Transverse colon (tissue), 4 donors: ENCODE data around the gene RNF144B. TPM values are rescaled to one million over a fixed set of nuclear protein-coding genes. Genes with fewer than 3 reads are reported as not detected.

Experiments used
- DNase-seq: peaks from one replicate; pipeline ENCODE4 v3.0.0-alpha.2; 2019
- H3K27ac ChIP-seq, 4 donors: fragments of 200-600 bp; sonication (generic); 2 replicates each; pipeline ENCODE4 v1.5.1; 2016 to 2018; ENCODE audit warnings: inconsistent platforms in 4 of 4
- H3K27me3 ChIP-seq: fragments of 200-600 bp; sonication (generic); 2 replicates; pipeline ENCODE4 v1.5.1; 2017; ENCODE audit warnings: inconsistent platforms
- H3K36me3 ChIP-seq, 4 donors: fragments of 200-600 bp; sonication (generic); 2 replicates each; pipeline ENCODE4 v1.5.1; 2017 to 2019; ENCODE audit warnings: inconsistent platforms in 4 of 4
- H3K4me1 ChIP-seq, 4 donors: fragments of 200-600 bp; sonication (generic); 2 replicates each; pipeline ENCODE4 v1.5.1; 2017 to 2020; ENCODE audit warnings: inconsistent platforms in 4 of 4
- H3K4me3 ChIP-seq, 4 donors: fragments of 200-600 bp; sonication (generic); 1 replicate in 1 of 4; 2 replicates in 3 of 4; pipeline versions ENCODE4 v1.5.1 to v1.6.1; 2017 to 2019; ENCODE audit warnings: inconsistent platforms in 4 of 4
- H3K9me3 ChIP-seq, 2 donors: fragments of 200-600 bp; sonication (generic); 2 replicates each; pipeline ENCODE4 v1.5.1; 2017 to 2019; ENCODE audit warnings: inconsistent platforms in 2 of 2
- CTCF ChIP-seq, 5 experiments: fragments of 200-600 bp in 3 of 5; fragments of 450-650 bp in 2 of 5; sonication (generic) in 3 of 5; IDR thresholded peaks; 1 replicate in 2 of 5; 2 replicates in 3 of 5; pipeline ENCODE4 v1.5.1; 2016 to 2017; ENCODE audit warnings: antibody characterized with exemption in 5 of 5, inconsistent platforms in 3 of 5, mild to moderate bottlenecking in 2 of 5, moderate library complexity in 1 of 5
- EP300 ChIP-seq: sonication (generic); formaldehyde crosslinking; IDR thresholded peaks from one replicate; pipeline ENCODE4 v1.6.1; 2017; ENCODE audit warnings: antibody characterized with exemption, low read depth
- POLR2A ChIP-seq: fragments of 450-650 bp; IDR thresholded peaks from one replicate; pipeline ENCODE4 v1.6.1; 2016; ENCODE audit warnings: antibody characterized with exemption, mild to moderate bottlenecking, moderate library complexity
- POLR2AphosphoS5 ChIP-seq, 3 donors: sonication (generic); formaldehyde crosslinking; IDR thresholded peaks; one replicate each; pipeline ENCODE4 v1.6.1; 2016; ENCODE audit warnings: antibody characterized with exemption in 3 of 3
- WGBS, 2 donors: methylation state at CpG; one replicate each; pipeline ENCODE4 v1.1.5; 2018; ENCODE audit warnings: low coverage in 1 of 2; 5-methylcytosine and 5-hydroxymethylcytosine counted together
- in situ Hi-C, 4 donors: fragments of 200-750 bp; cut with MboI; loops; one replicate each; pipeline versions ENCODE4 v1.15.0 to v1.15.1; 2017; ENCODE audit warnings: low sequenced_read_pairs in 3 of 4, low pct_ligation_motif_present in 1 of 4, low pct_unique_long_range_greater_than_20kb in 1 of 4
- intact Hi-C: fragments of 100-400 bp; cut with DNase I; formaldehyde crosslinking; loops from one replicate; pipeline ENCODE4 v1.15.1; 2023; ENCODE audit warnings: low total_unique reads
- total RNA-seq, 4 donors: library from RNA; depleted of rRNA; stranded (reverse); fragments of >200 nt; gene quantifications; one replicate each; pipeline ENCODE4 v1.1.0, GENCODE V29; 2016

The RNF144B gene
- total RNA-seq, 4 donors from 2014 or later: 1.4 to 4.5 (median 3.8) TPM

GRCh38 chr6:18489335-18489734, 102.2 kb downstream of the RNF144B start:
- WGBS, 2 donors: 88 to 95% methylated on average over 4 of the region's 4 CpGs
- in situ Hi-C loops: no loop called here
- no peak for TF ChIP-seq EP300
- TF ChIP-seq CTCF (IDR thresholded peaks at IDR 0.05): no peak
- TF ChIP-seq POLR2A: no peak
- no peak for TF ChIP-seq POLR2AphosphoS5 (IDR thresholded peaks at IDR 0.05)
- no peaks in the 10 kb centered on the region for H3K9me3 ChIP-seq
- no peak overlapping the region for H3K27ac ChIP-seq
- intact Hi-C loops: no loop called here
- H3K27me3 ChIP-seq: no peaks in the 10 kb centered on the region
- H3K4me3 ChIP-seq: no peak overlapping the region
- no peak for DNase-seq
- no peaks in the 10 kb centered on the region for H3K4me1 ChIP-seq
- no peaks in the 10 kb centered on the region for H3K36me3 ChIP-seq

GRCh38 chr6:18491308-18492045, 104.3 kb downstream of the RNF144B start:
- H3K9me3 ChIP-seq: no peaks in the 10 kb centered on the region
- DNase-seq: no peak
- no peaks in the 10 kb centered on the region for H3K4me1 ChIP-seq
- in situ Hi-C loops: no loop called here
- H3K4me3 ChIP-seq: no peak overlapping the region
- intact Hi-C loops: no loop called here
- no peaks in the 10 kb centered on the region for H3K27me3 ChIP-seq
- TF ChIP-seq CTCF (IDR thresholded peaks at IDR 0.05) (no peak), EP300 (no peak), POLR2A (no peak), POLR2AphosphoS5 (IDR thresholded peaks at IDR 0.05) (no peak)
- WGBS, 2 donors: 89 to 100% methylated on average over 1 to 11 of the region's 11 CpGs
- no peaks in the 10 kb centered on the region for H3K36me3 ChIP-seq
- no peak overlapping the region for H3K27ac ChIP-seq

- Histone ChIP-seq H3K4me1 (no peaks in the 10 kb centered on the region), H3K4me3 (no peak overlapping the region), H3K9me3 (no peaks in the 10 kb centered on the region), H3K27ac (no peak overlapping the region), H3K36me3 (no peaks in the 10 kb centered on the region), H3K27me3 (no peaks in the 10 kb centered on the region)
- 69 to 71% methylated on average over 2 of the region's 2 CpGs for WGBS, 2 donors
- TF ChIP-seq EP300: no peak
- no peak for TF ChIP-seq POLR2AphosphoS5 (IDR thresholded peaks at IDR 0.05)
- no peak for TF ChIP-seq CTCF (IDR thresholded peaks at IDR 0.05)
- TF ChIP-seq POLR2A: no peak
- DNase-seq: no peak
- intact Hi-C loops (no loop called here), in situ Hi-C loops (no loop called here)
These were observed 105.8 kb downstream of the RNF144B start for GRCh38 chr6:18492972-18493371.

GRCh38 chr6:18493382-18493891, 106.3 kb downstream of the RNF144B start:
- no peaks in the 10 kb centered on the region for H3K27me3 ChIP-seq
- H3K4me3 ChIP-seq: no peak overlapping the region
- WGBS, 2 donors: 78 to 93% methylated on average over 2 to 4 of the region's 4 CpGs
- intact Hi-C loops: no loop called here
- H3K27ac ChIP-seq: no peak overlapping the region
- no peaks in the 10 kb centered on the region for H3K36me3 ChIP-seq
- DNase-seq: no peak
- no peaks in the 10 kb centered on the region for H3K9me3 ChIP-seq
- TF ChIP-seq POLR2A (no peak), CTCF (IDR thresholded peaks at IDR 0.05) (no peak), POLR2AphosphoS5 (IDR thresholded peaks at IDR 0.05) (no peak), EP300 (no peak)
- in situ Hi-C loops: no loop called here
- no peaks in the 10 kb centered on the region for H3K4me1 ChIP-seq
